Gastroesophageal sphincter (tissue), 4 donors: Measurements from ENCODE around the gene PARD3. TPM values are rescaled to one million over a fixed set of nuclear protein-coding genes. Genes with fewer than 3 reads are reported as not detected.

ENCODE experiments used
- ATAC-seq: fragments of 150-250 bp; one replicate; pipeline ENCODE4 v1.9.1; 2016; ENCODE audit warnings: mild to moderate bottlenecking, moderate library complexity
- H3K27ac ChIP-seq, 4 donors: fragments of 200-600 bp; sonication (generic) in 3 of 4; 1 replicate in 3 of 4; 2 replicates in 1 of 4; pipeline ENCODE4 v1.5.1; 2016 to 2019
- H3K27me3 ChIP-seq: fragments of 200-600 bp; sonication (generic); one replicate; pipeline ENCODE4 v1.5.1; 2019
- H3K36me3 ChIP-seq, 2 donors: fragments of 200-600 bp; sonication (generic); one replicate each; pipeline ENCODE4 v1.5.1; 2019; ENCODE audit warnings: control low read depth in 1 of 2
- H3K4me1 ChIP-seq, 3 donors: fragments of 200-600 bp; sonication (generic); 1 replicate in 2 of 3; 2 replicates in 1 of 3; pipeline ENCODE4 v1.5.1; 2016 to 2019; ENCODE audit warnings: control low read depth in 2 of 3
- H3K4me3 ChIP-seq, 2 donors: fragments of 200-600 bp; sonication (generic); one replicate each; pipeline ENCODE4 v1.5.1; 2019; ENCODE audit warnings: mild to moderate bottlenecking in 1 of 2, moderate library complexity in 1 of 2
- H3K9me3 ChIP-seq, 3 donors: fragments of 200-600 bp; sonication (generic); one replicate each; pipeline ENCODE4 v1.5.1; 2017 to 2019; ENCODE audit warnings: control low read depth in 2 of 3
- EP300 ChIP-seq: sonication (generic); formaldehyde crosslinking; IDR thresholded peaks from one replicate; pipeline ENCODE4 v1.6.1; 2017; ENCODE audit warnings: antibody characterized with exemption, mild to moderate bottlenecking
- POLR2A ChIP-seq, 2 donors: fragments of 450-650 bp; IDR thresholded peaks; one replicate each; pipeline ENCODE4 v1.6.1; 2017; ENCODE audit warnings: antibody characterized with exemption in 2 of 2, mild to moderate bottlenecking in 2 of 2, moderate library complexity in 1 of 2
- POLR2AphosphoS5 ChIP-seq: sonication (generic); formaldehyde crosslinking; IDR thresholded peaks from one replicate; pipeline ENCODE4 v1.6.1; 2017; ENCODE audit warnings: antibody characterized with exemption
- WGBS, 2 donors: methylation state at CpG; one replicate each; pipeline ENCODE4 v1.1.5; 2018; ENCODE audit warnings: low coverage in 1 of 2; 5-methylcytosine and 5-hydroxymethylcytosine counted together
- total RNA-seq, 4 donors: library from RNA; depleted of rRNA; stranded (reverse); fragments of >200 nt; gene quantifications; one replicate each; pipeline ENCODE4 v1.1.0, GENCODE V29; 2016
- TF ChIP-seq, protein P1 (sequence below), 4 experiments: fragments of 200-600 bp in 2 of 4; fragments of 450-650 bp in 2 of 4; sonication (generic) in 1 of 4; IDR thresholded peaks; one replicate each; pipeline ENCODE4 v1.5.1; 2017 to 2019; ENCODE audit warnings: antibody characterized with exemption in 4 of 4, mild to moderate bottlenecking in 2 of 4, moderate library complexity in 2 of 4

The PARD3 gene
- total RNA-seq, 4 donors from 2014 or later: 101 to 127 (median 115) TPM

DNA sequence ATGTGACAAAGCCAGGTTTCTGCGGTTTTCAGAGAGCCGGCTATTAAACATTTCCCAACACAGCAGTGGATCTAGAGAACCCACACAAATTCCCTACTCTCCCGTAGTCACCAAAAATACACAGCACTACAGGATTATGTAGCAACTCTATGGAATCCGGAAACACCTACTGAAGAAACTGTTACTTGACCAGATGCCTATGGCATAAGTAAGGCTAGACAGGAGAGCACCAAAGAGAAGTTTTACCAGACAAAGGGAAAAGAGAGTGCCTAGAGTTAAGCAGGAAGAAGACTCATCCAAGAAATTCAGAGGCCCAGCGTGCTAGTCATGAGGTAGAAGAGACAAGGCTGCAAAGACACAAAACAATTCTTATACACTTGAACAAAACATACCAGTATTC is 321.1 kb downstream of the PARD3 start:
- ATAC-seq: no peak
- 93 to 100% methylated on average over 5 of the region's 5 CpGs for WGBS, 2 donors
- H3K9me3 ChIP-seq: no peaks in the 10 kb centered on the region

DNA sequence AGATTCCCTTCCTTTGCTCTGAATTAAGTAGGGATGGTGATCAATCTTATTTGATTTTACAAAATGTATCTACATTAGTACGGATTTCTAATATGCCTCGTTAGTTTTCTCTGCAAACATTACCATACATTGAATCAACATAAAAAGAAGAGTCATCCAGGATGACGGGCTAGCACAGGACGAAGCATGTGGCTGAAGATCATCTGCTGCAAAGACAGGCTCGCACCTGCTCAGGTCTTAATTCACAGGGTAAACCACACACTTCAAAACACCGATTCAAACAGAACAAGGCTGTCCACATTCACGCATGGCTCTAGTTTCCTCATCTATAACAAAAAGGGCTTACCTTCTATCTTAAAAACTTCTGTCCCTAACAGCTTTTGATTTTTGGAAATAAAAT is 323.0 kb downstream of the PARD3 start:
- H3K9me3 ChIP-seq: no peaks in the 10 kb centered on the region
- WGBS, 2 donors: 92 to 93% methylated on average over 7 of the region's 7 CpGs
- no peak overlapping the region for H3K27ac ChIP-seq
- H3K4me3 ChIP-seq: no peak overlapping the region
- H3K4me1 ChIP-seq: peaks cover 0 to 23% (median 0%) of the 10 kb centered on the region in 3 donors
- H3K27me3 ChIP-seq: no peaks in the 10 kb centered on the region
- ATAC-seq: no peak
- H3K36me3 ChIP-seq: no peaks in the 10 kb centered on the region
- TF ChIP-seq, protein P1, sequence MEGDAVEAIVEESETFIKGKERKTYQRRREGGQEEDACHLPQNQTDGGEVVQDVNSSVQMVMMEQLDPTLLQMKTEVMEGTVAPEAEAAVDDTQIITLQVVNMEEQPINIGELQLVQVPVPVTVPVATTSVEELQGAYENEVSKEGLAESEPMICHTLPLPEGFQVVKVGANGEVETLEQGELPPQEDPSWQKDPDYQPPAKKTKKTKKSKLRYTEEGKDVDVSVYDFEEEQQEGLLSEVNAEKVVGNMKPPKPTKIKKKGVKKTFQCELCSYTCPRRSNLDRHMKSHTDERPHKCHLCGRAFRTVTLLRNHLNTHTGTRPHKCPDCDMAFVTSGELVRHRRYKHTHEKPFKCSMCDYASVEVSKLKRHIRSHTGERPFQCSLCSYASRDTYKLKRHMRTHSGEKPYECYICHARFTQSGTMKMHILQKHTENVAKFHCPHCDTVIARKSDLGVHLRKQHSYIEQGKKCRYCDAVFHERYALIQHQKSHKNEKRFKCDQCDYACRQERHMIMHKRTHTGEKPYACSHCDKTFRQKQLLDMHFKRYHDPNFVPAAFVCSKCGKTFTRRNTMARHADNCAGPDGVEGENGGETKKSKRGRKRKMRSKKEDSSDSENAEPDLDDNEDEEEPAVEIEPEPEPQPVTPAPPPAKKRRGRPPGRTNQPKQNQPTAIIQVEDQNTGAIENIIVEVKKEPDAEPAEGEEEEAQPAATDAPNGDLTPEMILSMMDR (IDR thresholded peaks at IDR 0.05): no peak
- no peak for TF ChIP-seq POLR2A (IDR thresholded peaks at IDR 0.05)
- TF ChIP-seq POLR2AphosphoS5: no peak
- no peak for TF ChIP-seq EP300

More for the DNA sequence above, 321.1 kb downstream of the PARD3 start:
- no peaks in the 10 kb centered on the region for H3K27me3 ChIP-seq
- TF ChIP-seq POLR2A (IDR thresholded peaks at IDR 0.05) (no peak), POLR2AphosphoS5 (no peak), EP300 (no peak)
- TF ChIP-seq, protein P1 (IDR thresholded peaks at IDR 0.05): no peak
- peaks cover 0 to 23% (median 0%) of the 10 kb centered on the region in 3 donors for H3K4me1 ChIP-seq
- no peaks in the 10 kb centered on the region for H3K36me3 ChIP-seq
- H3K27ac ChIP-seq: no peak overlapping the region
- no peak overlapping the region for H3K4me3 ChIP-seq

DNA sequence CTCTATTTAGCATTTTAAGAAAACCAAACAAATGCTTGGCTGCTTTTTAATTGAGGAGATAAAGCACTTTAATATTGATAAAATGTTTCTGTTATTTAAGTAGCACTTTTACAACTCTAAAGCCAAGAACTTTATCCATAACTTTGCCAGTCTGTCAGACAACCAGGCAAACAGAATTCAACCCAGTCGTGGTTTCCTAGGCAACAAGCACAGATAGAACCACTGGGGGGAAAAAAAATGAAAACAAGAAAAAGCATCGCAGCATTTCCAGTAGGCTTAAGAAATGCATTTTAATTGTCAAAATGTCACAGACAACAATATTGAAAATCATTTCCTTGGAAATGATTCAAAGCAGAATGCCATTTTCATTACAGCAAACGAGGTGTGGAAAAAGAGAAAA is 323.4 kb downstream of the PARD3 start:
- no peak overlapping the region for H3K27ac ChIP-seq
- no peak for ATAC-seq
- peaks cover 0 to 23% (median 0%) of the 10 kb centered on the region in 3 donors for H3K4me1 ChIP-seq
- no peaks in the 10 kb centered on the region for H3K9me3 ChIP-seq
- WGBS, 2 donors: 68 to 69% methylated on average over 3 of the region's 3 CpGs
- no peaks in the 10 kb centered on the region for H3K27me3 ChIP-seq
- TF ChIP-seq POLR2AphosphoS5: no peak
- TF ChIP-seq EP300: no peak
- no peak for TF ChIP-seq POLR2A (IDR thresholded peaks at IDR 0.05)
- no peaks in the 10 kb centered on the region for H3K36me3 ChIP-seq
- H3K4me3 ChIP-seq: no peak overlapping the region

DNA sequence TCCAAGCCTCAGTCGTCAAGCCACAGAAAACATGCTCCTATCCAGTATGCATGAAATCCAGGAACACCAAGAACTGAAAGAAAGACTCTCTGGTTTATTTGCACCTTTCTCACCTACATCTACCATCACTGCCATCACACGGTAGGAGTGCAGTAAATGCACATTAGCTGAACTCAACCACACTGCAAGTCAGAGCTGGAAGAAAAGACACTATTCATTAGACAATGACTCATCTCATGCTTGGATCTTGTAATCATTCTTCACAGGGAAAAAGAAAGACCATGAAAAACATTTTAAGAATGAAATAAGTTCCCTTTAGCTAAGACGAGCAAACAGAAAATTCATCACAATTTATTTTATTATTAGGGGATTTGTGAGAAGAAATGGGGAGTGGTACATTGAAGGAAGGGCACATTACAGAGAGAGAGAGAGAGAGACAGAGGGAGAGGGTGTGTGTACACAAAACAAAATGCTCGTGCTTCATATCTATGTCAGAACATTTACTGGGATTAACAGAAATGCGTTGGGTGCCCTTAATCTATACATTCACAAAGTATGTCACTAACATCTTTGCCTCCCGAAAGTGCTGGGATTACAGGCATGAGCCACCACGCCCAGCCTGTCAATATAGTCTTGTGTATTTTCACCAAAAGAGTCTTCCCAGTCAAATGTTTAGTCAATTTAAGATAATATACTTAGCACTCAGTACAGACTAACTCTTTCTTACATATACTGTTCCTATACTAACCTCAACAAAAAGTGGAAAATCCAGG is 324.9 kb downstream of the PARD3 start:
- H3K27me3 ChIP-seq: no peaks in the 10 kb centered on the region
- H3K9me3 ChIP-seq: no peaks in the 10 kb centered on the region
- TF ChIP-seq EP300: no peak
- no peak for TF ChIP-seq POLR2AphosphoS5
- no peak for TF ChIP-seq POLR2A (IDR thresholded peaks at IDR 0.05)
- TF ChIP-seq, protein P1 (IDR thresholded peaks at IDR 0.05): no peak
- no peak overlapping the region for H3K4me3 ChIP-seq
- WGBS, 2 donors: 63 to 72% methylated on average over 6 to 7 of the region's 7 CpGs
- no peak overlapping the region for H3K27ac ChIP-seq
- no peaks in the 10 kb centered on the region for H3K36me3 ChIP-seq
- no peak for ATAC-seq
- peaks cover 0 to 23% (median 0%) of the 10 kb centered on the region in 3 donors for H3K4me1 ChIP-seq

DNA sequence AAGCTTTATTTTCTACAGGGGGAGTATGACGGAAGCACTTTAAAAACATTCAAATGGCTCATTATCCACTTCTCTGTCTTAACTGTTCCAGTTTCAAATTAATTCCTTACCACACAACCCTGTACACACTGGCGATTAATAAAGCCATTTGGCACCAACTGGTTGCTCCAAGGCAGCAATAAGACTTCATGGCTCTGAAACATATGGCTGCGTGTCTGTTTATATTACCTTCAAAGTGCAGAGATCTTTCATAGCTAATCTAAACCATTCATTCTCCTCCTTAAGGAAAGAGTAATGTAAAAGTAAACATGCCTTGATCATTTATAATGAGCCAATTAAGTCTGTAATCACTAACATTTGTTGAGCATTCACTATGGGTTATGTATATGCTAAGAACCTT is 325.7 kb downstream of the PARD3 start:
- Histone ChIP-seq H3K4me1 (peaks cover 0 to 23% (median 0%) of the 10 kb centered on the region in 3 donors), H3K36me3 (no peaks in the 10 kb centered on the region), H3K27me3 (no peaks in the 10 kb centered on the region), H3K4me3 (no peak overlapping the region), H3K27ac (no peak overlapping the region), H3K9me3 (no peaks in the 10 kb centered on the region)
- 73 to 80% methylated on average over 3 of the region's 3 CpGs for WGBS, 2 donors
- TF ChIP-seq EP300 (no peak), POLR2AphosphoS5 (no peak), POLR2A (IDR thresholded peaks at IDR 0.05) (no peak)
- TF ChIP-seq, protein P1 (IDR thresholded peaks at IDR 0.05): no peak
- ATAC-seq: no peak
